Gastrocnemius medialis (tissue), 4 donors: ENCODE results near the gene GPR55. TPM values are rescaled to one million over a fixed set of nuclear protein-coding genes. Genes with fewer than 3 reads are reported as not detected.

Experiments
- ATAC-seq, 2 donors: fragments of 150-250 bp; one replicate each; pipeline ENCODE4 v1.9.1; 2016
- DNase-seq, 2 donors: peaks; one replicate each; pipeline ENCODE4 v3.0.0-alpha.2; 2019
- H3K27ac ChIP-seq, 4 donors: fragments of 200-600 bp; sonication (generic); 1 replicate in 1 of 4; 2 replicates in 3 of 4; pipeline ENCODE4 v1.5.1; 2016 to 2018; ENCODE audit warnings: mild to moderate bottlenecking in 2 of 4, moderate library complexity in 1 of 4
- H3K27me3 ChIP-seq, 3 donors: fragments of 200-600 bp; sonication (generic) in 2 of 3; 1 replicate in 1 of 3; 2 replicates in 2 of 3; pipeline versions ENCODE4 v1.5.1 to v1.6.0; 2016 to 2019; ENCODE audit warnings: mild to moderate bottlenecking in 1 of 3, moderate library complexity in 1 of 3
- H3K36me3 ChIP-seq, 2 donors: fragments of 200-600 bp; sonication (generic) in 1 of 2; one replicate each; pipeline ENCODE4 v1.5.1; 2017 to 2018
- H3K4me1 ChIP-seq, 2 donors: fragments of 200-600 bp; sonication (generic) in 1 of 2; one replicate each; pipeline ENCODE4 v1.5.1; 2016 to 2017; ENCODE audit warnings: mild to moderate bottlenecking in 2 of 2
- H3K4me3 ChIP-seq, 4 donors: fragments of 200-600 bp; sonication (generic) in 3 of 4; 1 replicate in 1 of 4; 2 replicates in 3 of 4; pipeline ENCODE4 v1.5.1; 2016 to 2019; ENCODE audit warnings: mild to moderate bottlenecking in 2 of 4
- H3K9me3 ChIP-seq, 3 donors: fragments of 200-600 bp; sonication (generic) in 2 of 3; 1 replicate in 1 of 3; 2 replicates in 2 of 3; pipeline ENCODE4 v1.5.1; 2016 to 2019
- CTCF ChIP-seq, 5 experiments: fragments of 450-650 bp in 3 of 5; fragments of 200-600 bp in 2 of 5; sonication (generic) in 2 of 5; IDR thresholded peaks in 4 of 5; conservative IDR thresholded peaks in 1 of 5; 1 replicate in 4 of 5; 2 replicates in 1 of 5; pipeline ENCODE4 v1.5.1; 2016 to 2019; ENCODE audit warnings: antibody characterized with exemption in 5 of 5, mild to moderate bottlenecking in 3 of 5, moderate library complexity in 3 of 5
- POLR2A ChIP-seq, 2 donors: fragments of 450-650 bp; IDR thresholded peaks; one replicate each; pipeline ENCODE4 v1.6.1; 2017; ENCODE audit warnings: antibody characterized with exemption in 2 of 2, mild to moderate bottlenecking in 2 of 2, moderate library complexity in 2 of 2
- in situ Hi-C, 4 donors: fragments of 200-750 bp; cut with MboI; loops; one replicate each; pipeline versions ENCODE4 v1.15.0 to v1.8.0; 2017; ENCODE audit warnings: low sequenced_read_pairs in 4 of 4
- intact Hi-C: fragments of 100-400 bp; cut with DNase I; formaldehyde crosslinking; loops from one replicate; pipeline ENCODE4 v1.15.1; 2023; ENCODE audit warnings: low total_unique reads
- total RNA-seq, 4 donors: library from RNA; depleted of rRNA; stranded (reverse); fragments of >200 nt; gene quantifications; one replicate each; pipeline versions ENCODE4 v1.1.0 to v1.2.3, GENCODE V29; 2016

Gene GPR55
- total RNA-seq, 4 donors from 2014 or later, result not detected

- no peaks in the 10 kb centered on the region for H3K4me1 ChIP-seq
- TF ChIP-seq POLR2A (IDR thresholded peaks at IDR 0.05) (no peak), CTCF (IDR thresholded peaks at IDR 0.05 in 4 of 5, conservative IDR thresholded peaks at IDR 0.05 in 1 of 5) (no peak)
- peaks cover 0 to 18% (median 0%) of the 10 kb centered on the region in 3 donors for H3K27me3 ChIP-seq
- DNase-seq, result peak; percentile 32 to 53
- no peaks in the 10 kb centered on the region for H3K36me3 ChIP-seq
- peak; percentile 62 to 76 for ATAC-seq
- H3K9me3 ChIP-seq, result no peaks in the 10 kb centered on the region
- H3K27ac ChIP-seq, result peak overlapping the region in 2 of 4 donors; percentile 37 to 38
- no peak overlapping the region for H3K4me3 ChIP-seq
- in situ Hi-C loops (no loop called here), intact Hi-C loops (loop anchor here (2.0 kb wide), 1 partner anchor 62 kb away; no protein-coding TSS in a partner anchor)
Measured at GRCh38 chr2:230932556-230933511, 7.8 kb upstream of the GPR55 start.

GRCh38 chr2:230931556-230932231, 6.7 kb upstream of the GPR55 start:
- in situ Hi-C loops, result no loop called here
- intact Hi-C loops, result loop anchor here (2.0 kb wide), 1 partner anchor 61 kb away; no protein-coding TSS in a partner anchor
- H3K4me1 ChIP-seq, result no peaks in the 10 kb centered on the region
- H3K27ac ChIP-seq, result no peak overlapping the region
- no peak for ATAC-seq
- peaks cover 0 to 18% (median 0%) of the 10 kb centered on the region in 3 donors for H3K27me3 ChIP-seq
- no peak for DNase-seq
- TF ChIP-seq CTCF (IDR thresholded peaks at IDR 0.05 in 4 of 5, conservative IDR thresholded peaks at IDR 0.05 in 1 of 5) (no peak), POLR2A (IDR thresholded peaks at IDR 0.05) (no peak)
- H3K36me3 ChIP-seq, result no peaks in the 10 kb centered on the region
- no peaks in the 10 kb centered on the region for H3K9me3 ChIP-seq
- no peak overlapping the region for H3K4me3 ChIP-seq

- intact Hi-C loops (no loop called here), in situ Hi-C loops (no loop called here)
- Histone ChIP-seq H3K9me3 (no peaks in the 10 kb centered on the region), H3K4me3 (no peak overlapping the region), H3K27ac (no peak overlapping the region), H3K27me3 (peaks cover 0 to 18% (median 0%) of the 10 kb centered on the region in 3 donors), H3K36me3 (no peaks in the 10 kb centered on the region), H3K4me1 (no peaks in the 10 kb centered on the region)
- DNase-seq (no peak), ATAC-seq (no peak)
- TF ChIP-seq POLR2A (IDR thresholded peaks at IDR 0.05), result no peak
- no peak for TF ChIP-seq CTCF (IDR thresholded peaks at IDR 0.05 in 4 of 5, conservative IDR thresholded peaks at IDR 0.05 in 1 of 5)
Measured at GRCh38 chr2:230930928-230931555, 6.0 kb upstream of the GPR55 start.

- Histone ChIP-seq H3K4me1 (no peaks in the 10 kb centered on the region), H3K27ac (no peak overlapping the region), H3K9me3 (no peaks in the 10 kb centered on the region), H3K27me3 (peaks cover 0 to 15% (median 0%) of the 10 kb centered on the region in 3 donors), H3K36me3 (no peaks in the 10 kb centered on the region), H3K4me3 (no peak overlapping the region)
- no peak for DNase-seq
- ATAC-seq, result no peak
- TF ChIP-seq CTCF (IDR thresholded peaks at IDR 0.05 in 4 of 5, conservative IDR thresholded peaks at IDR 0.05 in 1 of 5) (no peak), POLR2A (IDR thresholded peaks at IDR 0.05) (no peak)
- intact Hi-C loops (no loop called here), in situ Hi-C loops (no loop called here)
Measured at GRCh38 chr2:230930149-230930780, 5.2 kb upstream of the GPR55 start.
